ENCODE data around the gene MYG1.
"Not testable (repeated sequence)": the region's sequence is repeated elsewhere in the genome, so short reads cannot be mapped to it uniquely, and the experiment has no call there.

The MYG1 gene

DNA sequence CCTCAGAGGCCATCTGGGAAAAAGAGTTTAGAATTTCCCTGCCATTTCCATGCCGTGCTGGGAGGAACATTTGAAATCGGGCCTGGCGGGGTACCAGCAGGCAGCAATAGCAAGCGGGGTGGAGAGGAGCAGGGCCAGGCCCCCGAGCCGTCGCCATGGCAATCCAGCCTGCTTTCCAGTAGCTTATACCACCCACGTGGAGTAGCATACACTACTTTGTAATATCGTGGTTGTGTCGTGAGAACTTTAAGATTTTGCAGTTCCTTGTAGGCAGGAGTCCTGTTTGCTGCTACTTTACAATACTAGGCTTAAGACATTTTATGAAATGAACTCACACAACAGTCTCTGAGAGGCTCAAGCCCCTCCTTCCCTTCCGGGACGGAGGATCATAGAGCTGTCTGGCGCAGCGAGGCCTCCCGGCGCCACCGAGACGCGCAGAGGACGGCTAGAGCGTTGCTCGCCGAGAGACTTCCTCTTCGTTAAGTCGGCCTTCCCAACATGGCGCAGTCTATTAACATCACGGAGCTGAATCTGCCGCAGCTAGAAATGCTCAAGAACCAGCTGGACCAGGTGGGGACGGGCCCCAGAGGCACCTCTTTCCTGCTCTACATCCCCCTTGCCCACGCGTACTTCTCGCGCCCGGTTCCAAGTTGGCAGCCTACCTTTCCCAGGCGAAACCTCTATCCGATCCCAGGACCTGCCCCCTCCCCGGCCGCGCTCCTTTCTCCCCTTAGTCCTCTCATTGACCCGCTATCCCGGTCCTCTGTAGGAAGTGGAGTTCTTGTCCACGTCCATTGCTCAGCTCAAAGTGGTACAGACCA lies 4.2 kb upstream of the MYG1 start, which contains the start of gene PFDN5 (continued):
- TF ChIP-seq ZBTB48 (tag by site-specific recombination; IDR thresholded peaks at IDR 0.05) (no peak), SP3 (tag by site-specific recombination; IDR thresholded peaks at IDR 0.05) (peak; percentile 66), ZNF114 (tag by site-specific recombination; IDR thresholded peaks at IDR 0.05) (no peak), ZBTB6 (tag by site-specific recombination; IDR thresholded peaks at IDR 0.05) (peak; percentile 82), ZNF785 (tag by site-specific recombination; IDR thresholded peaks at IDR 0.05) (no peak), ZNF518A (tag by site-specific recombination; conservative IDR thresholded peaks at IDR 0.05; ENCODE audit: low read depth) (peak; percentile 83)
- TF ChIP-seq, protein P1, sequence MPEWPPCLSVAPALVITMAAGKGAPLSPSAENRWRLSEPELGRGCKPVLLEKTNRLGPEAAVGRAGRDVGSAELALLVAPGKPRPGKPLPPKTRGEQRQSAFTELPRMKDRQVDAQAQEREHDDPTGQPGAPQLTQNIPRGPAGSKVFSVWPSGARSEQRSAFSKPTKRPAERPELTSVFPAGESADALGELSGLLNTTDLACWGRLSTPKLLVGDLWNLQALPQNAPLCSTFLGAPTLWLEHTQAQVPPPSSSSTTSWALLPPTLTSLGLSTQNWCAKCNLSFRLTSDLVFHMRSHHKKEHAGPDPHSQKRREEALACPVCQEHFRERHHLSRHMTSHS (tag by site-specific recombination; IDR thresholded peaks at IDR 0.05), result no peak

DNA sequence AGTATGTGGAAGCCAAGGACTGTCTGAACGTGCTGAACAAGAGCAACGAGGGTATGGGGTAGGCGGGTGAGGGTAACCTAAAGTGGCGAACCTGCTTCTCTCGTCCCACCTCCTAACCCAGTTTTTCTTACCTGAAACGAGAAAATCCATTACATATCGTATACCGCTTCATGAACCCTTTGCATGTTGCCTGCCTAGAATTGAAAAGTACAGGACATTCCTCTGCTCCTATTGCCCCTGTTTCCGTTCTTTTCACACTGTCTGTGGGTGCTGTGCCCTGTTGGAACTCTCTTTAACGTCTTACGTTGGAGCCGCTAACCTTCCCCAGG lies 3.6 kb upstream of the MYG1 start:
- ChIA-PET CTCF (interaction anchor here (0.6 to 3.7 kb wide), 9 partner anchors 7 to 211 kb away, joined by 3 to 24 read pairs (median 5); partner anchors contain the start of gene AAAS), POLR2A (interaction anchor here (0.6 to 1.9 kb wide), 22 partner anchors 10 to 380 kb away, joined by 3 to 30 read pairs (median 4); partner anchors contain the start of genes AAAS, ATP5MC2, CSAD and ESPL1)
- TF ChIP-seq ZNF561 (tag by site-specific recombination; IDR thresholded peaks at IDR 0.05; ENCODE audit: borderline replicate concordance) (no peak), GFI1B (tag by site-specific recombination; IDR thresholded peaks at IDR 0.05) (no peak), ZNF157 (tag by site-specific recombination; IDR thresholded peaks at IDR 0.05) (no peak), ZNF548 (tag by site-specific recombination; IDR thresholded peaks at IDR 0.05) (no peak)
- Histone ChIP-seq H3K9me3 (ENCODE audit: control insufficient read depth, insufficient read depth, low read depth, low read length) (no peaks in the 10 kb centered on the region), H3K27ac (ENCODE audit: extremely low read depth, low read depth, low read length) (peak overlapping the region; percentile 61; the same call in 1 of the 2 replicates), H3K4me1 (ENCODE audit: control insufficient read depth, insufficient read depth, low read length) (peaks cover 4% of the 10 kb centered on the region), H3K36me3 (ENCODE audit: control insufficient read depth in 2 of 2, insufficient read depth in 1 of 2, low read length in 2 of 2) (peaks cover 35 to 64% of the 10 kb centered on the region in 2 experiments), H3K4me3 (ENCODE audit: low read depth, low read length) (peak overlapping the region; percentile 73)

DNA sequence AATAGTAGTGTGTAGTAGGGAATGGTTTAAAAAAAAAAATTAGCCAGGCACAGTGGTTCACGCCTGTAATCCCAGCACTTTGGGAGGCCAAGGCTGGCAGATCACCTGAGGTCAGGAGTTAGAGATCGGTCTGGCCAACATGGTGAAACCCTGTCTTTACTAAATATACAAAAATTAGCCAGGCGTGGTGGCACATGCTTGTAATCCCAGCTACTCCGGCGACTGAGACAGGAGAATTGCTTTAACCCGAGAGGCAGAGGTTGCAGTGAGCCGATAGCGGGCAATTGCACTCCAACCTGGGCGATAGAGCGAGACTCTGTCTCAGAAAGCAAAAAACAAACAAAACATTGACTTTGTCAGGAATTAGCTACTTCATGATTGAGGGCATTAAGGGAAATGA lies 2.4 kb upstream of the MYG1 start:
- H3K27ac ChIP-seq (ENCODE audit: extremely low read depth, low read depth, low read length); H3K4me1 ChIP-seq (ENCODE audit: control insufficient read depth, insufficient read depth, low read length); H3K4me3 ChIP-seq (ENCODE audit: low read depth, low read length); H3K9me3 ChIP-seq (ENCODE audit: control insufficient read depth, insufficient read depth, low read depth, low read length): not testable (repeated sequence)
- CTCF ChIA-PET, result interaction anchor here (1.1 to 3.0 kb wide), 5 partner anchors 24 to 231 kb away, joined by 3 to 31 read pairs (median 12); partner anchors contain the start of gene AAAS
- POLR2A ChIA-PET, result interaction anchor here (3.0 kb wide), 1 partner anchor 24 kb away, joined by 27 read pairs; the partner anchor contains the start of gene AAAS
- peaks cover 41 to 65% of the 10 kb centered on the region in 2 experiments for H3K36me3 ChIP-seq (ENCODE audit: control insufficient read depth in 2 of 2, insufficient read depth in 1 of 2, low read length in 2 of 2)

Measured in HEK293 (cell line).